Smooth muscle cell (in vitro differentiated cells): ENCODE measurements around the gene CSNK1A1. TPM values are rescaled to one million over a fixed set of nuclear protein-coding genes. Genes with fewer than 3 reads are reported as not detected.

ENCODE experiments used
- DNase-seq: peaks from one replicate; lab custom pipeline; 2025; ENCODE audit not compliant: unreplicated experiment; lab: John Stamatoyannopoulos, UW
- H2AFZ ChIP-seq: fragments of 200-600 bp; sonication (generic); 2 replicates; pipeline ENCODE4 v1.6.0; 2016; ENCODE audit warnings: antibody characterized with exemption, low read depth, mild to moderate bottlenecking
- H3F3A ChIP-seq: fragments of 200-600 bp; sonication (generic); 2 replicates; pipeline ENCODE4 v1.6.0; 2017; ENCODE audit warnings: antibody characterized with exemption, low read depth
- H3K27ac ChIP-seq: fragments of 200-600 bp; sonication (generic); 2 replicates; pipeline ENCODE4 v1.5.1; 2016; ENCODE audit warnings: low read depth, mild to moderate bottlenecking
- H3K27me3 ChIP-seq: fragments of 200-600 bp; sonication (generic); 2 replicates; pipeline ENCODE4 v1.6.1; 2016; ENCODE audit warnings: low read depth, mild to moderate bottlenecking
- H3K36me3 ChIP-seq: fragments of 200-600 bp; sonication (generic); 2 replicates; pipeline ENCODE4 v1.5.1; 2016; ENCODE audit warnings: low read depth
- H3K4me1 ChIP-seq: fragments of 200-600 bp; sonication (generic); 2 replicates; pipeline ENCODE4 v1.5.1; 2016; ENCODE audit warnings: low read depth
- H3K4me2 ChIP-seq: fragments of 200-600 bp; sonication (generic); 2 replicates; pipeline ENCODE4 v1.6.0; 2016; ENCODE audit warnings: mild to moderate bottlenecking
- H3K4me3 ChIP-seq: fragments of 200-600 bp; sonication (generic); 2 replicates; pipeline ENCODE4 v1.5.1; 2016; ENCODE audit warnings: mild to moderate bottlenecking
- H3K79me2 ChIP-seq: fragments of 200-600 bp; sonication (generic); 2 replicates; pipeline ENCODE4 v1.6.0; 2016; ENCODE audit warnings: low read depth, mild to moderate bottlenecking
- H3K9ac ChIP-seq: fragments of 200-600 bp; sonication (generic); 2 replicates; pipeline ENCODE4 v1.6.0; 2016; ENCODE audit warnings: low read depth
- H3K9me3 ChIP-seq: fragments of 200-600 bp; sonication (generic); replicated peaks from 2 replicates; pipeline ENCODE4 v1.5.1; 2016; ENCODE audit warnings: low read depth
- H4K20me1 ChIP-seq: fragments of 200-600 bp; sonication (generic); 2 replicates; pipeline ENCODE4 v1.6.0; 2016; ENCODE audit warnings: low read depth
- CTCF ChIP-seq: fragments of 200-600 bp; sonication (generic); IDR thresholded peaks from 2 replicates; pipeline ENCODE4 v1.5.1; 2017; ENCODE audit warnings: borderline replicate concordance, mild to moderate bottlenecking, antibody characterized with exemption; ENCODE audit not compliant: insufficient read depth, poor library complexity, severe bottlenecking
- WGBS: methylation state at CpG from one replicate; pipeline ENCODE4 v1.1.7; 2016; ENCODE audit warnings: low lambda C conversion rate; 5-methylcytosine and 5-hydroxymethylcytosine counted together
- polyA plus RNA-seq: library from polyadenylated mRNA; unstranded; fragments of >200 nt; fragmentation: Nextera tagmentation; extraction: Ambion mirVana; gene quantifications from 2 replicates; pipeline ENCODE4 v1.2.1, GENCODE V29; 2016
- total RNA-seq: library from RNA; depleted of rRNA; stranded (reverse); fragments of >200 nt; gene quantifications from 2 replicates; pipeline ENCODE4 v1.2.3, GENCODE V29; 2014

Gene CSNK1A1
- total and polyA plus RNA-seq, 2 experiments from 2014 or later: 129 to 294 TPM

DNA sequence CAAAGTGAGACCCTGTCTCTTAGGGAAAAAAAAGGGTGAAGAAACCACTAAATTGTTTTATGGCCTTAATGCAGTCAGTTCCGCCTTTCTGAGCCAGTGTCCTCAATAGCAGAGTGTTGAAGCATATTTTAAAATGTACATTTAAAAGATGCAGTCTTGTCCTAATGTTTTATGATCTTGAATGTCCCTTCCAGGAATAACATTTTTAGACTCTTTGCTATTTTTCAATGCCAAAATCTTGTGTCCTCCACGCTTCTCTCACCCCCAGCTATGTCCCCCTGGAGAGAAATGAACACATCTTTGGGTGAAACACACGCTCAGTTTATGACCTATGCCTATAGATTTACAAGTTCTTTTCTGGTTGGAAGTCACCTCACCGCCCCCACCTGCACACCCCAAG is 69.8 kb downstream of the CSNK1A1 start:
- Histone ChIP-seq H3K9ac (no peak overlapping the region), H3K4me2 (no peak overlapping the region), H3K9me3 (no peaks in the 10 kb centered on the region), H3K27me3 (no peaks in the 10 kb centered on the region), H3K36me3 (no peaks in the 10 kb centered on the region), H3F3A (peaks cover 7% of the 10 kb centered on the region), H3K4me3 (no peak overlapping the region), H2AFZ (no peak overlapping the region), H3K4me1 (peaks cover 7% of the 10 kb centered on the region), H3K27ac (no peak overlapping the region), H3K79me2 (no peaks in the 10 kb centered on the region), H4K20me1 (no peaks in the 10 kb centered on the region)
- TF ChIP-seq CTCF: no peak
- WGBS: 75% methylated on average over 4 of the region's 4 CpGs
- no peak for DNase-seq

DNA sequence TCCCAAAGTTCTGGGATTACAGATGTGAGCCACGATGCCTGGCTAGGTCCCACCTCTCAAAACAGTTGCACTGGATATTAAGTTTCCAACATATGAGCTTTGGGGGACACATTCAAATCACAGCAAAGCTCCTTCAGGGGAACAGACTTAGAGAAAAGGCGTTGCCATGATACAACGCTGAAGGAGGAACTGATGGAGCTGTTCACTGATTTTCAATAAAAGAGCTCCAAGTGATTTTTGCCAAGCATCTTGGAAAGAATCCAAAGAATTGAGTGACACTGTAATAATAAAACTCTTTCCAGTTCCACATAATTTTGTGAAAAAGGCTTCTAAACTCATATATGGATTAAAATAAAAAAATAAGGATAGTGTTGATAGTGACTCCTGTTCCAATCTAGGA is 72.5 kb downstream of the CSNK1A1 start:
- Histone ChIP-seq H3K4me3 (no peak overlapping the region), H3K4me1 (no peaks in the 10 kb centered on the region), H3K36me3 (no peaks in the 10 kb centered on the region), H3K9ac (no peak overlapping the region), H3K27me3 (no peaks in the 10 kb centered on the region), H4K20me1 (no peaks in the 10 kb centered on the region), H3K4me2 (no peak overlapping the region), H3K9me3 (no peaks in the 10 kb centered on the region), H3K27ac (no peak overlapping the region), H3K79me2 (no peaks in the 10 kb centered on the region), H2AFZ (no peak overlapping the region), H3F3A (no peaks in the 10 kb centered on the region)
- WGBS: 92% methylated on average over 3 of the region's 3 CpGs
- TF ChIP-seq CTCF: no peak
- no peak for DNase-seq

DNA sequence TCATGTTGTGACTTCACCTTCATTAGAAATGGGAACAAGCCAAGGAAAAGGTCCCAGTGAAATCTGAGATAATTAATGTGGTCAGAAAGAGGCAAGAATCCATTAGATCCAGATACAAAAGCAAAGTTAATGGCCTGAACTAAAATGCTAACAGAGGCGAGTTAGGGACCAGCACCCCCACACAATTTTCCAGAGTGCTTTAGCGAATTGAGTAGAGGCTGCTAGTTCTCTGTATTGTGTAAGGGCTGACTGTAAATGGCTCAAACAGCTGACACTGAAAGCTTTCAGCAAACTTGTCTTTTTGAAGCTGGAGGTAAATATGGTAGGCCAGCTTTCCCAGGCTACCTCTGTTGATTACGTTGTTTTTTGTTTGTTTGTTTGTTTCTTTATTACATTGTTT is 75.5 kb downstream of the CSNK1A1 start:
- no peak for DNase-seq
- no peak for TF ChIP-seq CTCF
- peaks cover 9% of the 10 kb centered on the region for H3F3A ChIP-seq
- no peaks in the 10 kb centered on the region for H4K20me1 ChIP-seq
- no peak overlapping the region for H2AFZ ChIP-seq
- no peak overlapping the region for H3K27ac ChIP-seq
- H3K79me2 ChIP-seq: no peaks in the 10 kb centered on the region
- H3K4me1 ChIP-seq: no peaks in the 10 kb centered on the region
- no peaks in the 10 kb centered on the region for H3K36me3 ChIP-seq
- no peaks in the 10 kb centered on the region for H3K9me3 ChIP-seq
- no peak overlapping the region for H3K9ac ChIP-seq
- no peak overlapping the region for H3K4me3 ChIP-seq
- no peaks in the 10 kb centered on the region for H3K27me3 ChIP-seq
- H3K4me2 ChIP-seq: no peak overlapping the region
- 78% methylated on average over 3 of the region's 3 CpGs for WGBS

GRCh38 chr5:149474198-149474597 is 77.0 kb downstream of the CSNK1A1 start:
- H3K4me3 ChIP-seq: no peak overlapping the region
- no peak for DNase-seq
- H3K4me1 ChIP-seq: no peaks in the 10 kb centered on the region
- no peaks in the 10 kb centered on the region for H3K79me2 ChIP-seq
- H3K9ac ChIP-seq: no peak overlapping the region
- H3F3A ChIP-seq: peaks cover 9% of the 10 kb centered on the region
- no peaks in the 10 kb centered on the region for H3K36me3 ChIP-seq
- no peak overlapping the region for H3K27ac ChIP-seq
- no peaks in the 10 kb centered on the region for H3K27me3 ChIP-seq
- no peak overlapping the region for H3K4me2 ChIP-seq
- no peaks in the 10 kb centered on the region for H3K9me3 ChIP-seq
- no peaks in the 10 kb centered on the region for H4K20me1 ChIP-seq
- no peak for TF ChIP-seq CTCF
- H2AFZ ChIP-seq: no peak overlapping the region
- 87% methylated on average over 3 of the region's 3 CpGs for WGBS
